MM.1S (cell line): ENCODE results near the gene DNASE1L2.

Experiments
- CTCF ChIP-seq: fragments of 300-600 bp; sonication (generic); IDR thresholded peaks from 2 replicates; pipeline ENCODE4 v1.5.1; 2016; ENCODE audit warnings: antibody characterized with exemption, low read length, mixed read lengths
- EZH2phosphoT487 ChIP-seq: fragments of 300-600 bp; sonication (generic); IDR thresholded peaks from 2 replicates; pipeline ENCODE4 v1.6.1; 2018; ENCODE audit warnings: antibody characterized with exemption, low read length

- TF ChIP-seq CTCF (no peak), EZH2phosphoT487 (no peak)
Measured at GRCh38 chr16:2196981-2197511, 39.2 kb upstream of the DNASE1L2 start.
